ENCODE measurements around the gene ALDH4A1.
A peak's percentile ranks its signal among the peaks of the same experiment; 100 is the strongest.

ALDH4A1 gene

DNA sequence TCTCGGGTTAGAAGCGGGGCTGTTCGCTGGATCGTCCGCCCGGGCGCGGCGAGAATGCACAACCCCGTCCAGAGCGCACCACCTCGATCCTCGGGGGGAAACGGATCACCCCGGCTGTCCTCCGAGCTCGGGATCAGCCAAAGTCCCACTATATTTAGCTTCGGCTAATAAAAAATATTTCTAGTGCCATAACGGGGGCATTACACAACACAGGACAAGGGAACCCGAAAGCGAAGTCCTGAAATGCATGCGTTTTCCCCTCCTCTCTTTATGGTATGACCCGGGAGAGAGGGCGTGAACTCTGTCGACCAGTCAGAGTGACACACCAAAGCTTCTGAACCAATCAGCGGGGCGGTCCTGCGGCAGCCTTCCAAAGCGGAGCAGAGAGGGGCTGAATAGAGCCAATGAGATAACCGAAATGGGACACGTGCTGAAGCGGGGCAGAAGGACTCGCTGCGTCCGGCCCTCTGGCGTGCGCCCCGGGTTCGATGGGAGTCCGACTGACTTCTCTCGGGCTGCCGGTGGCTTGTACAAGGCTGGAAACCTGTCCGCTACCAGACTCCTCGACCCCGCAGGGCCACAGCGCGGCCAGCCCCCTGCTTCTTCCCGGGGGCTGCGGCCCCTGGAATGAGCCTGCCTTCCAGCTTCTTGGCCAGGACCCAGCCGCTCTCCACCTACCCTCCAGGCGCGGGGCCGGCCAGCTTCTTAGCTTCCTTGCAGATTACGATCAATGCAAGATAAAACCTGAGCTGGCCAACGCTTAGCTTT, at the start of gene ALDH4A1:
Gene ALDH4A1, minus strand, starts transcription at position 33 of the 768 bp plus-strand sequence. Its CDS starts 32 bp downstream, at position 1.
- peak within 1 kb of the TSS; percentile 80 for H3K4me3 ChIP-seq (ENCODE audit: low read depth, low read length)
- peak; percentile 99 for DNase-seq (ENCODE audit: low read depth)
- TF ChIP-seq CTCF (conservative IDR thresholded peaks at IDR 0.05; ENCODE audit: low read depth, low read length) = no peak

DNA sequence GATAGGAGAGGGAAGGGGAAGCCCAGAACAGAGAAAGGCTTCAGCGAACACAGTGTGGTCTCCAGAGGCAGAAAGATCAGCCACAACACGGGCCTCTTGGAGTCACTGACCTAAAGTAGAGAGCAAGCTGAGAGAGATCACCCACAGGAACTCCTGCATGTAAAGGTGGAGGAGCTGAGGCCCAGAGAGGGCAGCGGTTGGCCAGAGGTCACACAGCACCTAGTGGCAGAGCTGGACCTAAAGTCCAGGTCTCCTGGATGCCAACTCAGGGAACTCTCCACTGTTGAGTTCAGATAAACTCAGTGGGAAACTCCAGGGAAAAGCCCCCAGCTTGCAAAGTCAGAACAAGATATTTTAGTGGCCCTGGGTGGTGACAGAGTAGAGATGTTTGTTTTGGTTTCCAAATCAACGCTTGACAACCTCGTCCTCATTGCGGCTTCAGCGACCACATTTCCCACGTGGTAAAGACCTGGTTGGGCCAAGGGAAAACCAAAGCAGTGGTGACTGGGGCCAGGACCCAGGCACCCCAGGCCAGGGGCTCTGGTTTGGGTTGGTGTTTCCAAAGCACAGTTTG, 49.5 kb upstream of the ALDH4A1 start:
- DNase-seq (ENCODE audit: low read depth) = no peak
- no peak for TF ChIP-seq CTCF (conservative IDR thresholded peaks at IDR 0.05; ENCODE audit: low read depth, low read length)
- H3K4me3 ChIP-seq (ENCODE audit: low read depth, low read length) = no peak overlapping the region

DNA sequence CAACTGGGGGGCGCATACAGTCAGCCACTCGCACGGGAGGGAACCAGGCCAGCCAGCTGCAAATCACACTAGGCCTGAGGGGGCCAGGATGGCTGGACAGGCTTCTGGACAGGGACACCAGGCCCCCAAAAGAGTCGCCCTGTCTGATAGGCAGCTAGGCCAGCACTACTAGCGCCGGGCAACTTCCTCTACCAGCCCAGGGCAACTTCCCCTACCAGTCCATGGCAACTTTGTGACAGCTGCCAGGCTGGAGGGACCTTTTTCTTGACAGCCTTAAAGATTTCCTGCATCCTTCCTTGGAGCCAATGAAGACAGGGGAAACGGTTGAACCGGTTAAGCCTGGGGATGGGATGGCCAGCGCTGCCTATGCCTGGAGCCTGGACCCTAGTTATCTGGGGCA, 49.1 kb upstream of the ALDH4A1 start:
- H3K4me3 ChIP-seq (ENCODE audit: low read depth, low read length) = no peak overlapping the region
- no peak for DNase-seq (ENCODE audit: low read depth)
- TF ChIP-seq CTCF (conservative IDR thresholded peaks at IDR 0.05; ENCODE audit: low read depth, low read length) = no peak

GRCh38 chr1:18950401-18951026, 48.2 kb upstream of the ALDH4A1 start:
- peak overlapping the region; percentile 39 for H3K4me3 ChIP-seq (ENCODE audit: low read depth, low read length)
- no peak for TF ChIP-seq CTCF (conservative IDR thresholded peaks at IDR 0.05; ENCODE audit: low read depth, low read length)
- no peak for DNase-seq (ENCODE audit: low read depth)

DNA sequence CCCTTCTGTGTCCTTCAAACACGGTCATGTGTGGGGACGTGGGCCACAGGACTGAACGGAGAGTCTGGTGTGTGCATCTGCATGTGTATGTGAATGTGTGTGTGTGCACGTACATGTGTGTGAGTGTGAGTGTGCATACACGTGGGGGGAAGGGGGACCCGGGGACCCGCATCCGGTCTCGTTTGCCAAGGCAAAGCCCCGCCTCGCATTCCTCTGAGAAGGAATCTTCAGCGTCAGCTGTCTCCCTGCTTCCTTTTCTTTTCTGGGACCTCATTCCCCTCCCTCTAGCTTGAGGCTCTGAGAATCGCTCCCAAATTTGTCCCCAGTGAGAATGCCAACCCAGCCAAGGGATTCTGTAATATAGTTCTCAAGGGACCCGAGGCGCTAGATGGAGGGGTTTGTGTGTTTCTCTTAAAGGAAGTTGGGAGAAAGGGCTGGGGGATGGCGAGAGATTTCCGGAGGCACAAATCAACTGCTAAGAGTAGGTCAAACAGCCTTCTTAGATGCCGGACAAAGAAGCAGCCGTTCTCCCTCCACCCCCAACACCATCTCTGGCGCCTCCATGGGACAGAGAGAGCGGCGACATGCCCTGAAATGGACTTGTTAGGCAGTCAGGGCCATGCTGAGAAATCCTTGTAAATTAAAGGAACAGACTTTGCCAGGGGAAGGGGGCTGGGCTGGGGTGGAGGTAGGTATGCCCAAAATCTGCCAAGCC, 47.5 kb upstream of the ALDH4A1 start:
- TF ChIP-seq CTCF (conservative IDR thresholded peaks at IDR 0.05; ENCODE audit: low read depth, low read length) = peak; percentile 26
- peak; percentile 38 for DNase-seq (ENCODE audit: low read depth)
- H3K4me3 ChIP-seq (ENCODE audit: low read depth, low read length) = peak overlapping the region; percentile 39

DNA sequence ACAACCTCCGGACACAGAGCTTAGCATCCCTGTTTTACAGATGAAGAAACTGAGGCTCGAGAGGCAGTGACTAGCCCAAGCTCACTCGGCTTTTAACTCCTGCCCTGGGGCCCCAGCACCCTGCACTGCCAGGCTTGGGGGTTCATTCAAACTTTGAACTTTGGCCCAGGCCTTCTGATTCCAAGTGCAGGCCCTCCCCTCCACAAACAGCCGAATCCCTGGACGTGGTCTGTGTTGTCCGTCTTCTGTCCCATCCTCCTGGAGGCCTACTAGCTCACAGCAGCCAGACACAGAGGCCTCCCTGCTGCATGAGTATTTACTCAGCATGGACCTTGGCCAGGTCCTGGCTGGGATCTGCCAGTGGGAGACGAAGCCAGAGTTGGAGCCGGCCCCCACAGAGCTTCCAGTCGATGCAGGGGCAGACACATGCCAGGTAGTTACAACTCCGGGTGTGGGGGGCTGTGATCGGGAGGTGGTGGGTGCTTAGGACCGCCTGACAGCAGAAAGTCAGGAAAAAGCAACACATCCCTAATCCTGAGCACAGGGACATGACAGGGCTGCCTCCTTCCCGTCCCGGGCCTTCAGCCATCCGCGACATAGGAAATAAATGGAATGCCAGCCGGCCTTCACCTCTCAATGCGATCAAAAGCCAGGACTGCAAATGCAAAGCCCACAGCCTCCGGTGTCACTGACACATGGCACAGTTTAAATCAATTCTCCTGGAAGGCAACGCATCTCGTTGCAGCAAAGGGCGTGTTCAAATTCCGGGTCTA, 46.7 kb upstream of the ALDH4A1 start:
- peak; percentile 61 for DNase-seq (ENCODE audit: low read depth)
- peak overlapping the region; percentile 39 for H3K4me3 ChIP-seq (ENCODE audit: low read depth, low read length)
- TF ChIP-seq CTCF (conservative IDR thresholded peaks at IDR 0.05; ENCODE audit: low read depth, low read length) = peak; percentile 13
